B cell (primary cell): Measurements from ENCODE around the gene EFCAB14. TPM values are rescaled to one million over a fixed set of nuclear protein-coding genes. Genes with fewer than 3 reads are reported as not detected.
"Not testable (repeated sequence)": the region's sequence is repeated elsewhere in the genome, so short reads cannot be mapped to it uniquely, and the experiment has no call there.

Experiments
- ATAC-seq: fragments of 200-7000 bp; cut with Tn5 transposase; one replicate; pipeline ENCODE4 v1.10.0; 2021; ENCODE audit warnings: low read depth, mild to moderate bottlenecking, moderate number of reproducible peaks, moderate library complexity
- CTCF ChIA-PET: fragments of 350-600 bp; sonication (Branson Sonifier 250); formaldehyde crosslinking; loops from one replicate; lab custom pipeline; 2021; ENCODE audit warnings: antibody characterized with exemption, inconsistent platforms; lab: Charles Lee
- POLR2A ChIA-PET: fragments of 350-600 bp; sonication (Branson Sonifier 250); formaldehyde crosslinking; loops from one replicate; lab custom pipeline; 2021; ENCODE audit warnings: antibody characterized with exemption; lab: Charles Lee
- DNase-seq: peaks from one replicate; pipeline ENCODE4 v3.0.0; 2013
- H2AFZ ChIP-seq: 2 replicates; pipeline ENCODE4 v1.6.1; 2012; ENCODE audit warnings: mild to moderate bottlenecking, low read depth, low read length; ENCODE audit not compliant: insufficient read depth, poor library complexity, severe bottlenecking
- H3K27ac ChIP-seq, 2 donors: 1 replicate in 1 of 2; 2 replicates in 1 of 2; pipeline ENCODE4 v1.5.1; 2012 to 2013; ENCODE audit warnings: low read length in 2 of 2, mild to moderate bottlenecking in 2 of 2, moderate library complexity in 1 of 2
- H3K27me3 ChIP-seq, 4 experiments: fragments of 200-600 bp in 1 of 4; sonication (generic) in 1 of 4; replicated peaks in 1 of 4; 1 replicate in 2 of 4; 2 replicates in 2 of 4; pipeline versions ENCODE4 v1.6.1 to v1.7.0; 2013 to 2016; ENCODE audit warnings: low read length in 3 of 4, mild to moderate bottlenecking in 2 of 4, mixed read lengths in 1 of 4, moderate library complexity in 1 of 4; ENCODE audit not compliant: insufficient read depth in 4 of 4, control insufficient read depth in 3 of 4; ENCODE audit errors: control extremely low read depth in 1 of 4
- H3K36me3 ChIP-seq, 2 experiments: replicated peaks in 1 of 2; 1 replicate in 1 of 2; 2 replicates in 1 of 2; pipeline versions ENCODE4 v1.6.1 to v1.7.1; 2013; ENCODE audit warnings: low read length in 1 of 2; ENCODE audit not compliant: insufficient read depth in 2 of 2, control insufficient read depth in 1 of 2; ENCODE audit errors: control extremely low read depth in 1 of 2, extremely low read depth in 1 of 2
- H3K4me1 ChIP-seq, 2 donors: fragments of 200-600 bp in 1 of 2; sonication (generic) in 1 of 2; 1 replicate in 1 of 2; 2 replicates in 1 of 2; pipeline versions ENCODE4 v1.5.1 to v1.6.1; 2013 to 2017; ENCODE audit warnings: low read length in 2 of 2; ENCODE audit not compliant: control insufficient read depth in 2 of 2, insufficient read depth in 2 of 2
- H3K4me2 ChIP-seq: replicated peaks from 2 replicates; pipeline ENCODE3; 2012; ENCODE audit warnings: mild to moderate bottlenecking, low read depth, low read length; ENCODE audit not compliant: poor library complexity, severe bottlenecking
- H3K4me3 ChIP-seq, 5 experiments: fragments of 200-600 bp in 1 of 5; sonication (generic) in 1 of 5; 1 replicate in 3 of 5; 2 replicates in 2 of 5; pipeline versions ENCODE4 v1.5.1 to v1.7.0; 2011 to 2016; ENCODE audit warnings: low read length in 4 of 5, mild to moderate bottlenecking in 4 of 5, low read depth in 2 of 5, control low read depth in 1 of 5, moderate library complexity in 1 of 5; ENCODE audit not compliant: insufficient read depth in 1 of 5; ENCODE audit errors: control extremely low read depth in 1 of 5, extremely low read depth in 1 of 5
- H3K79me2 ChIP-seq: fragments of 200-600 bp; sonication (generic); one replicate; pipeline ENCODE4 v1.6.0; 2016; ENCODE audit warnings: low read length; ENCODE audit not compliant: control insufficient read depth, insufficient read depth
- H3K9ac ChIP-seq: fragments of 200-600 bp; sonication (generic); 2 replicates; pipeline ENCODE4 v1.6.1; 2017; ENCODE audit warnings: mild to moderate bottlenecking, low read length, moderate library complexity
- H3K9me3 ChIP-seq, 3 donors: one replicate each; pipeline versions ENCODE4 v1.6.1 to v1.7.1; 2013; ENCODE audit warnings: low read length in 2 of 3; ENCODE audit not compliant: control insufficient read depth in 2 of 3, insufficient read depth in 1 of 3; ENCODE audit errors: control extremely low read depth in 1 of 3
- H4K20me1 ChIP-seq: 2 replicates; pipeline ENCODE4 v1.6.0; 2012; ENCODE audit warnings: mild to moderate bottlenecking, low read length; ENCODE audit not compliant: insufficient read depth, control insufficient read depth, poor library complexity, severe bottlenecking
- H3K27ac Mint-ChIP-seq: one replicate; pipeline ENCODE4 v1.8.0; 2021; ENCODE audit warnings: mixed read lengths
- H3K27me3 Mint-ChIP-seq: one replicate; pipeline ENCODE4 v1.8.0; 2021; ENCODE audit warnings: mixed read lengths
- H3K4me1 Mint-ChIP-seq: one replicate; pipeline ENCODE4 v1.8.0; 2021; ENCODE audit warnings: mixed read lengths
- H3K4me3 Mint-ChIP-seq: one replicate; pipeline ENCODE4 v1.8.0; 2021; ENCODE audit warnings: mixed read lengths
- H3K9me3 Mint-ChIP-seq: one replicate; pipeline ENCODE4 v1.8.0; 2022; ENCODE audit warnings: mixed read lengths; ENCODE audit not compliant: insufficient read depth
- EZH2 ChIP-seq: IDR thresholded peaks from 2 replicates; pipeline ENCODE4 v1.6.1; 2012; ENCODE audit warnings: borderline replicate concordance, low read depth, mild to moderate bottlenecking, moderate library complexity, low read length; ENCODE audit not compliant: insufficient read depth, poor library complexity, severe bottlenecking
- WGBS: methylation state at CpG from one replicate; pipeline ENCODE4 v1.1.5; 2013; ENCODE audit warnings: missing lambda C conversion rate; ENCODE audit not compliant: insufficient coverage; 5-methylcytosine and 5-hydroxymethylcytosine counted together
- intact Hi-C: fragments of 100-400 bp; cut with micrococcal nuclease; formaldehyde crosslinking; loops from one replicate; pipeline ENCODE4 v1.10.0; 2022
- polyA plus RNA-seq: library from polyadenylated mRNA; depleted of rRNA; stranded (reverse); fragments of >200 nt; gene quantifications from 2 replicates; pipeline ENCODE4 v1.2.3, GENCODE V29; 2012
- total RNA-seq, 2 donors: library from RNA; stranded (reverse); fragments of 120-200 nt in 1 of 2; gene quantifications; 1 replicate in 1 of 2; 2 replicates in 1 of 2; pipeline versions ENCODE4 v1.2.3 to v1.2.4, GENCODE V29; 2013 to 2022
- TF ChIP-seq, protein P1 (sequence below): fragments of 200-600 bp; IDR thresholded peaks from one replicate; pipeline ENCODE4 v1.8.0; 2022; ENCODE audit warnings: antibody characterized with exemption, mild to moderate bottlenecking

Gene EFCAB14
- total and polyA plus RNA-seq, 2 donors (not counting 1 experiment from before 2014, with no cell fraction given): 22.8 to 98.8 TPM

DNA sequence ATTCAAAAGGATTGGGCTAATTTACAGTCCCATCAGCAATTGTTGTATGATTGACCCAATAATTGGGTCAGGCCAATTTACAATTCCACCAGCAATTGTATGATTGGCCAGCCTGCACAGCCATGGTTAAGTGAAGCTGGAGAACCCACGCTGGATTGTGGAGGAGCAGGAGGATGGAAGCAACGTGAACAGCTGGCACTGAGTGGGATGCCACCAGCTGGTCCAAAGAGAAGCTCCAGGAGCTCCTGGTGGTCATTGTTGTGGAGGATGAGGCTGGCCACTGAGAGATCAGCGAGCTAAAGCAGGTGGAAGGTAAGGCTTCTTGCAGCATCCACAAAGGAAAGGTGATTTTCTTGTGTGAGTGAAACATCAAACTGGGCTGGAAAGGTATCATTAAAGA is 23.2 kb upstream of the EFCAB14 start:
- POLR2A ChIA-PET: no interaction called here
- H3K27me3 Mint-ChIP-seq: peaks cover 28% of the 10 kb centered on the region
- no peak overlapping the region for H2AFZ ChIP-seq
- intact Hi-C loops: no loop called here
- H3K27ac ChIP-seq: no peak overlapping the region
- CTCF ChIA-PET: no interaction called here
- H3K4me2 ChIP-seq: no peak overlapping the region
- no peaks in the 10 kb centered on the region for H3K79me2 ChIP-seq
- no peak overlapping the region for H3K4me3 ChIP-seq
- no peaks in the 10 kb centered on the region for H3K4me1 Mint-ChIP-seq
- no peak overlapping the region for H3K9ac ChIP-seq
- H3K27me3 ChIP-seq: peaks cover 0 to 10% (median 0%) of the 10 kb centered on the region in 4 experiments
- WGBS: 55% methylated on average over 3 of the region's 3 CpGs
- H4K20me1 ChIP-seq: no peaks in the 10 kb centered on the region
- ATAC-seq (no peak), DNase-seq (no peak)
- no peak overlapping the region for H3K4me3 Mint-ChIP-seq
- H3K36me3 ChIP-seq: no peaks in the 10 kb centered on the region
- H3K9me3 ChIP-seq: no peaks in the 10 kb centered on the region
- H3K4me1 ChIP-seq: no peaks in the 10 kb centered on the region
- H3K9me3 Mint-ChIP-seq: no peaks in the 10 kb centered on the region
- H3K27ac Mint-ChIP-seq: no peak overlapping the region
- TF ChIP-seq, protein P1, sequence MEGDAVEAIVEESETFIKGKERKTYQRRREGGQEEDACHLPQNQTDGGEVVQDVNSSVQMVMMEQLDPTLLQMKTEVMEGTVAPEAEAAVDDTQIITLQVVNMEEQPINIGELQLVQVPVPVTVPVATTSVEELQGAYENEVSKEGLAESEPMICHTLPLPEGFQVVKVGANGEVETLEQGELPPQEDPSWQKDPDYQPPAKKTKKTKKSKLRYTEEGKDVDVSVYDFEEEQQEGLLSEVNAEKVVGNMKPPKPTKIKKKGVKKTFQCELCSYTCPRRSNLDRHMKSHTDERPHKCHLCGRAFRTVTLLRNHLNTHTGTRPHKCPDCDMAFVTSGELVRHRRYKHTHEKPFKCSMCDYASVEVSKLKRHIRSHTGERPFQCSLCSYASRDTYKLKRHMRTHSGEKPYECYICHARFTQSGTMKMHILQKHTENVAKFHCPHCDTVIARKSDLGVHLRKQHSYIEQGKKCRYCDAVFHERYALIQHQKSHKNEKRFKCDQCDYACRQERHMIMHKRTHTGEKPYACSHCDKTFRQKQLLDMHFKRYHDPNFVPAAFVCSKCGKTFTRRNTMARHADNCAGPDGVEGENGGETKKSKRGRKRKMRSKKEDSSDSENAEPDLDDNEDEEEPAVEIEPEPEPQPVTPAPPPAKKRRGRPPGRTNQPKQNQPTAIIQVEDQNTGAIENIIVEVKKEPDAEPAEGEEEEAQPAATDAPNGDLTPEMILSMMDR: no peak
- no peak for TF ChIP-seq EZH2

DNA sequence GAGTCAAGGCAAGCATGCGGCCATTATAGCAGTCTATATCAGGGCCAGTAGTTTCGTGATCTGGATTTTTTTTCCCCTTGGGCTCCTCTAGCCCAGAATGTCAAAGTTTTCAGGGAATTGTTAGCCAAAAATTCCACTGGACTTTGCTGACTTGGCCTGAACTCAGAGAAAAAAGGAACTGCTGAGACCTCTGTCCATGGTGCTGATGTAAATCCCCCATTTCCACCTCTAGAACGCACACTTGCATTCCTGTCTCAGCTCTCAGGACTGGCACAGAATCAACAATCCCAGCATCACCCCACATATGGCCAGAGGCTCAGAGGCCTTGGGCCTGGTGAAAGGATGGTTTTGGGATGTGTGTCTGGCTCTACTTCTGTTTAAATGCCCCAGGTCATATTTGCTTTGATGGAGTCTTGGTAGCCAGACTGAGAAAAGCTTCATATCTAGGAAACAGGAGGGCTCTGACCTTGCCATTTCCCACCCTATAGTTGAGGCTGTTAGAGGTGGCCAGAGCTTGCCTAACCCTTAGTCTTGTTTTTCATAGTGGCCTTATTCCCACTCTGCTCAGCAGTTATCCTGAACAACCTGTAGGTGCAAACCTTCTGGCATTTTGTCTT is 16.9 kb upstream of the EFCAB14 start:
- peaks cover 9% of the 10 kb centered on the region for H3K9me3 Mint-ChIP-seq
- peak; percentile 63 for DNase-seq
- Histone ChIP-seq H3K27ac (no peak overlapping the region), H3K36me3 (no peaks in the 10 kb centered on the region), H3K9me3 (peaks cover 0 to 3% (median 0%) of the 10 kb centered on the region in 3 donors), H3K79me2 (no peaks in the 10 kb centered on the region), H4K20me1 (no peaks in the 10 kb centered on the region), H3K27me3 (peaks cover 0 to 3% (median 0%) of the 10 kb centered on the region in 4 experiments), H2AFZ (no peak overlapping the region), H3K9ac (no peak overlapping the region), H3K4me3 (no peak overlapping the region), H3K4me1 (no peaks in the 10 kb centered on the region), H3K4me2 (no peak overlapping the region)
- H3K27ac Mint-ChIP-seq: no peak overlapping the region
- H3K27me3 Mint-ChIP-seq: peaks cover 24% of the 10 kb centered on the region
- CTCF ChIA-PET: interaction anchor here (1.0 kb wide), 1 partner anchor 10 kb away, joined by 4 read pairs; no protein-coding TSS in a partner anchor
- TF ChIP-seq, protein P1: peak; percentile 15
- TF ChIP-seq EZH2: no peak
- H3K4me3 Mint-ChIP-seq: no peak overlapping the region
- 14% methylated on average over 2 of the region's 3 CpGs for whole genome bisulfite sequencing
- H3K4me1 Mint-ChIP-seq: no peaks in the 10 kb centered on the region
- ATAC-seq: no peak
- intact Hi-C loops: no loop called here
- POLR2A ChIA-PET: no interaction called here

DNA sequence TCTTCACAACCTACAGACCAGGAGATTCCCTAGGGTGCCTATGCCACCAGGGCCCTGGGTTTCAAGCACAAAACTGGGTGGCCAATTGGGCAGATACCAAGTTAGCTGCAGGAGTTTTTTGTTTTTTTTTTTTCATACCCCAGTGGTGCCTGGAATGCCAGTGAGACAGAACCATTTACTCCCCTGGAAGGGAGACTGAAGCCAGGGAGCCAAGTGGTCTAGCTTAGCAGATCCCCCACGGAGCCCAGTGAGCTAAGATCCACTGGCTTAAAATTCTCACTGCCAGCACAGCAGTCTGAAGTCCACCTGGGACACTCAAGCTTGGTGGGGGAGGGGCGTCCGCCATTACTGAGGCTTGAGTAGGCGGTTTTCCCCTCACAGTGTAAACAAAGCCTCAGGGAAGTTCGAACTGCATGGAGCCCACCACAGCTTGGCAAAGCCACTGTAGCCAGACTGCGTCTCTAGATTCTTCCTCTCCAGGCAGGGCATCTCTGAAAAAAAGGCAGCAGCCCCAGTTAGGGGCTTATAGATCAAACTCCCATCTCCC is 9.5 kb upstream of the EFCAB14 start:
- H3K9me3 ChIP-seq, CTCF ChIA-PET, H3K4me3 ChIP-seq, H3K27ac ChIP-seq, H2AFZ ChIP-seq, H3K27ac Mint-ChIP-seq, H3K4me2 ChIP-seq, intact Hi-C loops, POLR2A ChIA-PET, H3K9me3 Mint-ChIP-seq, H3K9ac ChIP-seq, H3K4me1 Mint-ChIP-seq, H3K4me1 ChIP-seq, ATAC-seq, H3K4me3 Mint-ChIP-seq, DNase-seq, H4K20me1 ChIP-seq, H3K36me3 ChIP-seq, H3K79me2 ChIP-seq: not testable (repeated sequence)
- H3K27me3 ChIP-seq: peaks cover 0 to 14% (median 8%) of the 10 kb centered on the region in 4 experiments
- peaks cover 61% of the 10 kb centered on the region for H3K27me3 Mint-ChIP-seq
- WGBS: 60% methylated on average over 6 of the region's 6 CpGs
